ENCODE data around the gene NR2F1.

The NR2F1 gene

DNA sequence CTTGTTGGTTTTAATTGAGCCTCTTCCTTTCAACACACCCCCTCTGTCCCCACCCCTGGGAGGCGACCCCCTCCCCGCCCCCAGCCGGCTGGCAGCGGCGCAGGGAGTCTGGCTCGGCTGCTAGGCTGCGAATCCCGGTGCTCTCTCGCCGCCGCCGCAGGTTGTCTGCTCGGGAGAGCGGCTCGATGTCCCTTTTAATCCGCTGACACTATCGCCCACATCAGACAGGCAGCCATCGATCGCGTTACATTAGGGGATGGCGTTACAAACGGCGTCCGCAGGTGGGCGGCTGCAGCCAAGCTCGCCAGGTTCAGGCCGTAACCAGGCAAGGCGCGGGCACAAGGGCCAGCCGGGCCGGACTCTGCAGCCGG, 3.3 kb upstream of the NR2F1 start:
- H3K4me3 ChIP-seq (ENCODE audit: low read depth, low read length) = peak overlapping the region; percentile 48

DNA sequence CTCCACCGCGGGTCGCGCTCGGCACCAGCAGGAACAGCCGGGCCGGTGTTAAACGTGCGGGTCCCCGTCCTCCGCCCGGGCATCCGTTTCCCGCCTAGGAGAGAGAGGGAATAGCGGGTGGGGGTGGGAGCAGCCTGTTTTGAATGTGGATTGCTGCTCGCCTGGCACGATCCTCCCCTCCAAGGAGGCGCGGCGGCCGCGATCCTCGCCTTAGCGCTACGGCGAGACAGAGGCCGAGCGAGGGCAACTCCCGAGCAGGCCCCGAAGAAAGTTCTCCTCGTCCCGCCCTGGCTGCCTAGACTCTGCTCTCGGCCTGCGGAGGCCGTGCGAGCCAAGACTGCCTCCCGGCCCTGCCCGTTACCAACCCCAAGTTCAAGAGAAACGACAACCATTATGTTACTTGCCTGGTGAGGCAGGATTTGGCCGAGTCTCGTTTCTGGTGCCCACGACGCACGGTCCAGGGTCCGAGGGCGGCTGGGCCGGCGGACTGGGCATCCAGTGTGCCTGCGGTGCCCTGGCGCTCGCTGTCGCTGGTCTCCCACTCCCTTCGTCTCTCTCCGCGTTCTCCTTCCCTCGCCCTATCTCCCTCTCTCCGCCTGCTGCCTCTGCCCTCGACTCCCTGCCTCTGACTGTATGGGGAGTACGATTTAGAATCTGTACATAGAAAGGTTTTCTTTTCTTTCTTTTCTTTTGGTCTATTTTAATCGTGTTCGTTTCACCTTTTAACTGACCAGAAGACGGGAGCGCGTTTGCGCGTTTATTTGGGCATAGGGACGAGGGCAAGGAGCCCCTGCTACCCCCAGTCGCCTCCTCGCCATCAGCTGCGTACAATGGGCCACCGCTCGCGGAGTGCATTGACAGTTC, 2.7 kb upstream of the NR2F1 start:
- H3K4me3 ChIP-seq (ENCODE audit: low read depth, low read length) = peak overlapping the region; percentile 48

More for the DNA sequence above, 3.3 kb upstream of the NR2F1 start:
- TF ChIP-seq, protein P1, sequence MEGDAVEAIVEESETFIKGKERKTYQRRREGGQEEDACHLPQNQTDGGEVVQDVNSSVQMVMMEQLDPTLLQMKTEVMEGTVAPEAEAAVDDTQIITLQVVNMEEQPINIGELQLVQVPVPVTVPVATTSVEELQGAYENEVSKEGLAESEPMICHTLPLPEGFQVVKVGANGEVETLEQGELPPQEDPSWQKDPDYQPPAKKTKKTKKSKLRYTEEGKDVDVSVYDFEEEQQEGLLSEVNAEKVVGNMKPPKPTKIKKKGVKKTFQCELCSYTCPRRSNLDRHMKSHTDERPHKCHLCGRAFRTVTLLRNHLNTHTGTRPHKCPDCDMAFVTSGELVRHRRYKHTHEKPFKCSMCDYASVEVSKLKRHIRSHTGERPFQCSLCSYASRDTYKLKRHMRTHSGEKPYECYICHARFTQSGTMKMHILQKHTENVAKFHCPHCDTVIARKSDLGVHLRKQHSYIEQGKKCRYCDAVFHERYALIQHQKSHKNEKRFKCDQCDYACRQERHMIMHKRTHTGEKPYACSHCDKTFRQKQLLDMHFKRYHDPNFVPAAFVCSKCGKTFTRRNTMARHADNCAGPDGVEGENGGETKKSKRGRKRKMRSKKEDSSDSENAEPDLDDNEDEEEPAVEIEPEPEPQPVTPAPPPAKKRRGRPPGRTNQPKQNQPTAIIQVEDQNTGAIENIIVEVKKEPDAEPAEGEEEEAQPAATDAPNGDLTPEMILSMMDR (IDR thresholded peaks at IDR 0.05; ENCODE audit: borderline replicate concordance, insufficient read depth, low read depth, low read length) = no peak

DNA sequence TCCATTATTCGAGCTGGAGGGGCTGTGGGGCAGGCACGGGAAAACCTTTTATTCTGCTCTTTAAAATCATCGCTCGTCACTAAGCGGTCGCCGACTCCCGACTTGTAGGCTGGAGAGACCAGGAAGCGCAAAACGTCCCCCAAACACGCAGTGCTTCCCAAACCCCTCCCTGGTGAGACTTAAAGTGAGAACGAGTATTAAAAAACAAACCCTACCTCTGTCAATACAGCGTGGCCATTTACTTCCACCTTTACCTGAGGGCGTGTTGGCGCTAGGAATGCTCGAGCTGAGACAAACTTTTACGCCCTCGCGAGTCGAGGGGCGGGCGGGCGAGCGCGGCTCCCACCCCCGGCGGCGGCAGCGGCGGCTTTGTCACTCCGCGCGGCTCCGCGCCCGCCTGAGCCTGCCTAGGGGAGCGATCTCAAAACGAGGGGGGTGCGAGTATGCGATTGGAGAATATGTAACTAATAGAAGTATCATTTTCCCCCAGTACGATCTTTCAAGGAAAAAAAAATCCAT, 2.0 kb upstream of the NR2F1 start, which contains the start of gene NR2F1-AS1:
TSS of gene NR2F1-AS1 (minus strand) at position 293 of the 519 bp plus-strand sequence.
- TF ChIP-seq, protein P1 (IDR thresholded peaks at IDR 0.05; ENCODE audit: borderline replicate concordance, insufficient read depth, low read depth, low read length) = no peak
- peak within 1 kb of the TSS; percentile 48 for H3K4me3 ChIP-seq (ENCODE audit: low read depth, low read length)

More for the DNA sequence above, 2.7 kb upstream of the NR2F1 start:
- TF ChIP-seq, protein P1 (IDR thresholded peaks at IDR 0.05; ENCODE audit: borderline replicate concordance, insufficient read depth, low read depth, low read length) = no peak

GRCh38 chr5:93582167-93582462, 907 bp upstream of the NR2F1 start:
- TF ChIP-seq, protein P1 (IDR thresholded peaks at IDR 0.05; ENCODE audit: borderline replicate concordance, insufficient read depth, low read depth, low read length) = no peak
- H3K4me3 ChIP-seq (ENCODE audit: low read depth, low read length) = no peak overlapping the region

- TF ChIP-seq, protein P1 (IDR thresholded peaks at IDR 0.05; ENCODE audit: borderline replicate concordance, insufficient read depth, low read depth, low read length) = no peak
- H3K4me3 ChIP-seq (ENCODE audit: low read depth, low read length) = no peak overlapping the region
Measured at GRCh38 chr5:93583439-93583767, 381 bp downstream of the NR2F1 start.

DNA sequence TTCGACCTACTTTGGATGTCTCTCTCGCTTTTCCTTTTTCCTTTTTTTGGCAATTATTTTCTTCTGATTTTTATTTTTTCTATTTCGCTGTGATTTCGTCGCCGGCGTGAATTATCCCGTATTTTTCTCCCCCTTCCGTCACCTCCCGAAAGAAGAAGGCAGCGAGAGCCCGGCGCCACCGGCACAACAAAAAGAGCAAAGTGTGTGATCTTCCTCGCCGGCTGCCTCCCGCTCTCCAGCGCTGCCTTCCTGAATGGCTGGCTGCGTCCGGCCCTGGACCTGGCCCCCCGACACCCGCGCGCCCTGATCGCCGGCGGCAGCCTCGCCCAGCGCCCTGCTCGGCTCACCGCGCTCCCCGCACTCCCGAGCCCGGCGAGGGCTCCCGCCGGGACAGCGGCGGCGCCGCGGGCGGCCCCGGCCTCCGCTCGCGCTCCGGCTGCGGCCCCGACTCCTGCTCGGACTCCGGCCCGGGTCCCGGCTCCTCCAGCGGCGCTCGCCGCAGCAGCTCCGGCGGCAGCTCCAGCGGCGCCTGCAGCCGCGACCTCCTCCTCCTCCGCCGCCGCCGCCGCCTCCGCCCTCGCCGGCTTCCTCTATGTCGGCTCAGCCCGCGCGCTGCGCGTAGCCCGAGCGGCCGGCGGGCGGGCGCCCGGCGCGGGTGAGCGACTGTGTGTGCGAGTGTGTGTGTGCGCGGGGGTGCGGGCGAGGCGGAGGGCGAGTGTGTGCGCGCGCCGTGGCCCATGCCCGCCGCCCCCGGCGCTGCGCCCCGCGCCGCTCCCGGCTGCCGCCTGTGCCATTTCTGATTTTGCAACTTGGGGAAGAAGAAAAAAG, 960 bp downstream of the NR2F1 start:
- TF ChIP-seq, protein P1 (IDR thresholded peaks at IDR 0.05; ENCODE audit: borderline replicate concordance, insufficient read depth, low read depth, low read length) = no peak
- peak overlapping the region; percentile 26 for H3K4me3 ChIP-seq (ENCODE audit: low read depth, low read length)

Data from GM12875 (cell line).